Amniotic stem cell (primary cell): Measurements from ENCODE around the gene ERC2.
"Not testable (repeated sequence)": the region's sequence is repeated elsewhere in the genome, so short reads cannot be mapped to it uniquely, and the experiment has no call there.

Experiments
- DNase-seq: peaks from one replicate; lab custom pipeline; 2025; lab: John Stamatoyannopoulos, UW

Gene ERC2

DNA sequence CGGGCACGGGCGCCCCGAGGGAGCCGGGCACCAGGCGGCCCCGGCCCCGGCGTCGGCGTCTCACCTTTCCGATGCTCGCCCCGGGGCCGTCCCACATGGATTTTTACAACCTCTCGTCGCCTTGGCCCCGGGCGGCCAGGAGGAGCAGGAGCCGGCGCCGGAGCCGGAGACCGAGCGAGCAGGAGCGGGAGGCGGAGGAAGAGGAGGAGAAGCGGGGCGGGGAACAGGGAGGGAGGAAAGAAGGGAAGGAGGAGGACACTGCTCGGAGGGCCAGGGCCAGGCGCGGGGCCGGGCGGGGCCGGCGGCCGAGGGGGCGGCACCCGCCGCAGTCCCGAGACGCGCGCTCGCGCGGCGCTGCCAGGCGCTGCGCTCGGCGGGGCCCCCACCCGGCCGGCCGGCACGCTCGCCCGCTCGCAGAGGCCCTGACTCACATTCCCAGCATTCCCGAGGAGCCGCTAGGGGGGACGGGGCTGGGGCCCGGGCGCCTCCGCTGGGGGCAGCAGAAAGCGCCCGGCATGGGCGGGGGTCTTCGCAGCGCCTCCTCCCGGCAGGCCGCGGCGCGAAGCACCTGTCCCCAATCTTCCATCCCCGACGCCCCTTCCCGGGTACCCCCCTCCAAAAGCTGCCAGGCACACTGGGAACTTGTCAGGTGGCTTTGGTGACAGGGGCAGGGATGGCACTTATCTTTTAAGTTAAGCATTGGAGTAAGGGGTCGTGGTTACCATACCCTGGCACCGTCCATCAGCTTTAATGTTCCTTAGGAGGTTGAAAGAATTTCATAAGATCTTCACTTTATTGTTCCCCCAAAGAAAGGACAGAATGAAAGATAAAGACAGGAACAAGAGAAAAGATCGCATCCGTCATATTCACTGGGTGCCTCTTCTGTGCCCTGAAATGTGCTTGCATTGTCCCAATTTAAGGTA lies at the start of gene ERC2:
Gene ERC2, minus strand, starts transcription at position 284 of the 923 bp plus-strand sequence.
- no peak for DNase-seq

DNA sequence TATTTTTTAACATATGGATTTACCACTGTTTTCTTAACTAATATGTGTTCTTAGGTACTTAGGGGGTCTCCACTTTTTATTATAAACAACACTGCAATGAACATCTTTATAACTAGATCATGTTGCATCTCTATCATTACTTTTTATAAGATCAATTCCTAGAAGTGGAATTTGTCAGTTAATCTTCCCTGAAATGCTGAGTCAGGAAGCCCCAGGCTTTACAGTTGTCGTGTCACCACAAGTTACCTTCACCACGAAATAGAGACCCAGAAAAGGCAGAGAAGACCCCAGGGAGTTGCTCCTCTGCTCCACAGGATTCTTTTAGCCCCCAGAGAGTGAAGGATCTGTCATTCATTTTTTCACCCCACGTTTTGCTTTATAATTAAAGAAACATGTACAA lies 34.5 kb upstream of the ERC2 start:
- no peak for DNase-seq

DNA sequence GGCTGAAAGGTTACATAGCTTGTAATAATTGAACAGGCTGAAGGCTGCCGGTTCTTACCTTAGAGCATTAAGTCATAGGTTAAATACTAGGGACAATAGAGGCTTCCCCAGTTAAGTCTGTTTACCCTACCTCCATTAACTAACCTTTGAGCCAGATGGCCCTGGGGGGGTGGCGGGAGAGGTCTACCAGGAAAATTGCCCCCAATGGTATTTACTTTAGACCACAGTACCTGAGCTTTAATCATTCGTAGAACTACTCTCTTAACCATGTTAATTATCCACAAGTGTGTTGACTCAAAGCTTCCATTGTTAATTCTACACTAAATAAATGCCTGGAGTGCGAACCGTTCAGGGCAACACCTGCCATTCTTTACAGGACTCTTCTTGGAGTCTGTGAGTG lies 28.1 kb upstream of the ERC2 start:
- not testable (repeated sequence) for DNase-seq

DNA sequence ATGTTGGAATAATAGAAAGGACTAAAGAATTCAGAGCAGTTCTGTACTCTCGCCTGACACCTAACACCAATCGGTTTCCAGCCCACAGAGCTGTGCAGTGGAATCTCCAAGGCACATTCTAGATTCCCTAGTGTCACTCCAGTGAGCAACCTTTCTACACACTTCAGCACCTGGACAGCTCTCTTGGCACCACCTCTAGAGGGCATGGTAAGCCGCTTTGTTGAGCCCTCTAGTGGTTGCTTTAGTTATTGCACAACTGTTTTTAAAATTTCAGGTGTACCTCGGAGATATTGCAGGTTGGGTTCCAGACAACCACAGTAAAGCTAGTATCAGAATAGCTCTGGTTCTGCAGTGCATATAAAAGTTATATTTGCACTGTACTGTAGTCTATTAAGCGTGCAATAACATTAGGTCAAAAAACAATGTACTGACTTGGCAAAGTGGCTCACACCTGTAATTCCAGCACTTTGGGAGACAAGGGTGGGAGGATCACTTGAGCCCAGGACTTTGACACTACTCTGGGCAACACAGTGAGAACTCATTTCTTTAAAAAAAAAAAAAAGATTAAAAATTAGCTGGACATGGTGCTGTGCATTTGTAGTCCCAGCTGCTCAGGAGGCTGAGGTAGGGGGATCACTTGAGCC lies 26.5 kb upstream of the ERC2 start:
- DNase-seq, result peak; percentile 13

DNA sequence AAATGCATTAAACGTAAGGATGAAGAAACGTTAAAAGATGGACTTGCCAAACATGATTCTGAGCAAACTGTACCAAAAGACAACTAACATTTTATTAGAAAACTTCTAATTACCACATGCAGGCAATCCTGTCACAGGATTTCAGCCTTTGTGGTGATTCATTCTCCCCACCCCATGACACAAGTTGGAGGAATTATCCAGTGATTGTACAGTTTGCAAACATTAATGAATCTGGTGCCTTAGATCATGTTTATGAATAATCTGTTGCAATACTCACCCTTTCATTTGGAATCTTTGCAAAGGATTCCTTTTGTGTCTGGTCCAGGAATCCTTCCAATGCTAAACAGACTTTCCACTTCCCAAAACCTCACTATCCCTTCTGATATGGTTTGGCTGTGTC lies 23.3 kb upstream of the ERC2 start:
- no peak for DNase-seq

DNA sequence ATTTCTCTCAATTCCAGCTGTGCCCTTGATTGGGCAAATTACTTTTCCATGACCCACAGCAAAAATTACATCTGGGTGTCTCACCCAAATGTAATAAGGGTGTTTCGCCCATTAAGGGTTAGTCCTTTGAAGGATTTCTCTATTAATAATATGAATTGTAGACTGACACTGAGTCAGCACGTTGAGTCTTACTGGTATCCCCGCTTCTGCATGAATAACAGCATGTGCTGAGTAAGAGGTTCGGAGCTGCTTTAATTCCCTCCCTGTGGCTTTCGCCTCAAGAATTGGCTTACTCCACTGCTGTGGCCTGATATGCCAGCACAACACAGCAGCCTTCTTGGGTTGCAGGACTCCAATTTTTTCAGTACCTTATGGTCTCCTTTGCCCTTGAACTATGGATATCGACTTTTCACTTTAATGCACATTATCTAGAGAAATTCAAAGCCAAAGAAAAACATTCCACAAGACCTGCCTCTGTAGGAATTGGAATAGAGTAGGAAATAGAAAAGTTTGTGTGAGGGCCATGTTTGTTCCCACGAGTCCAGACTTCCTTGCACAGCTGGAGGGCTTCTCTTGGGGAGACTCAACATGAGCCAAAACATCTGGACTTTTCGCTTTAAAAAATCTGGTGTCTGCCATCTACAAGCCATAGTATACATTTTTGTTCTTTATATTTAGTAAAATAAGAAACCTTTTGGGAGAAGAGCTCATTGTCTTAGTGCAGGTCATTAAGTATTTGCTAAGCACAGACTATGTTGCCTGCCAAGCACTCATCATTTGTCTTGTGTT lies 20.7 kb upstream of the ERC2 start:
- DNase-seq, result no peak

DNA sequence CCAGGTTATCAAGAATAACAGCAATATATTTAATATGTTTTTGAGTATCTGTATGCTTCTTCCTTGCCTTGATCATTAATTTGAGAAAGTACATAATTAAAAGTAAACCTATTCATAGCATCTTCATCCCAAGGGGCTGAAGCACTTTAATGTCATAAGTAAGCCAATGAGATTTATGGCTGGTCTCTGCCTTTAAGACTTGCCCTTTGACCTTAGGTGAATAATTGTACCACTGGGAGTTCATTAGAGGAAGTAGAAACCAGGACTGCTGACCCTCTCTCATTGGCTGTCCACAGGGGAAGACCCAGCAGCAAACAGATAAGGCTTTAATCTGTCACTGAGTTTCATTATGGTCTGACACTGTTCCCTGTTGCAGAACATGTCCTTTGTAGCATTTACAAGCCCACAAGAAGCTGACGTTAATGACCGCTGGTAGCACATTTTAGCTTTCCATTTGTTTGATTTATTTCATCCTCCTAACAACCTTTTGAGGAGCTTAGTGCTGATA lies 16.3 kb upstream of the ERC2 start:
- DNase-seq, result no peak

DNA sequence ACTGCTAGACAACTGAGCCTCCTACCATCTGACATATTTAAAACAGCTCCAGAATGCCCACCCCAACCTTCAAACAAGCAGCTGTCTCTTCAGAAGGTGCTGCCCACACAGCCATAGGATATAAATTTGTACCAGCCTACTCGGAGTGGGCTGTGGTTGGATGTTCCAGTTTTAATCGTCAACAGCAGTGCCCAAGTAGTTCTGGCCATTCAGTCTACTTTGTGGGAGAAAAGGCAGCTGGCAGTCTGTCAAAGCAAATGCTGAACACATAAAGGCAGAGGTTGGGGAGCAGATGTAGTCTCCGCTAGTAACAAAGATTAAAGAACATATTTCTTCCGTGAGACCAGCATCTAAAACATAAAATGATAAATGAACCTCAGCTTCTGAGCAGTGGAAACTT lies 15.9 kb upstream of the ERC2 start:
- DNase-seq, result no peak

DNA sequence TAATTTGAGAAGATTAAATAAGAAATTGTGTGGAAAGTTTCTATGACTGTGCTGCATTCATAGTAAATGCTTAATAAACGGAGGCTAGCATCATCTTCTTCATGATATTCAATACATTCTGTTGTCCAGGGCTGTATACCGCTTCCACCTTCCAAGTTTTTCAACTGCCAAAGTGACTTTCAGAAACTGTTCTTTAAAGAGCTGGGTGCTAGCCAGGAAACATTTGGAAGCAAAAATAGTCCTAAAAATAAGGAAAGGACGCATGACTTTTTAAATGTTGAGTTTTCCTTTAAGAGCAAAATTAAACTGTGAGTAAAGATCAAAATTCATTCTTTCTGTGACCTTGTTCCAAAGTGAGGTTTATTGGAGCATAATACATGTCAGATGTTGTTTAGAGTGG lies 9.4 kb upstream of the ERC2 start:
- DNase-seq, result no peak

DNA sequence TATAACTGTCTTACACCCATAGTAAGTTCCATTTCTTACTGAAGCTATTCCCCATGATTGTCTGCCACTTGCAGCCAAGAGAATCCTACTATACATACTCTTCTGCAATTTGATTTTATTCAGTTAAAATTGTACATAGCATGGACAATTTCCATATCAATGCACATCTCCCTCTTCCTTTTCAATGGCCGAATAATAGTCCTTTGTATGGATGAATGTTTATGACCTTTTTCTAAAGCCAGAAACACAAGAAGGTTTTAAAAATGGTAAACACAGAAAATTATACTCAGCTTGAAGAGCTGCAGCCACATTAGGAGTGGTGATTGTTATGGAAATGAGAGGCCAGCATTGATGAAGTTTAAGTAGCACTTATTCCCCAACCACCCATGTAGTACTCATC lies 8.5 kb upstream of the ERC2 start:
- DNase-seq, result no peak

DNA sequence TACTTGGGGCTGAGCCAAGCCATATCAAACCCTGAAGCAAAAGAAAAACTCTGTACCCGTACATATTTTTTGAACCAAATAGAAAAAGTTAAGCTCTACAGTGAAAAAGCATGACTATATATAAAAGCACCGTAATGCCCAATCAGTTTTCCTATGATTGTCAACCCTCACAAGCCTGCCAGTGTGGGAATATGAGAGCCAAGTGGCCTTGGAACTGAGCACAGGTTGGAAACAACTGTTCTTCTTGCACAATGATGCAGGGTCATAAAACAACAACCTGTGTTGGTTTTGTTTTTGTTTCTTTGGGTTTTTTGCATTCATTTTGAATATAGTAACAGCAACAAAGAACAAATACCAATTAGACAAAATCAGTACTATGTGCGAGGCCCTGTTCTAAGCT lies 3.5 kb upstream of the ERC2 start:
- DNase-seq, result no peak

DNA sequence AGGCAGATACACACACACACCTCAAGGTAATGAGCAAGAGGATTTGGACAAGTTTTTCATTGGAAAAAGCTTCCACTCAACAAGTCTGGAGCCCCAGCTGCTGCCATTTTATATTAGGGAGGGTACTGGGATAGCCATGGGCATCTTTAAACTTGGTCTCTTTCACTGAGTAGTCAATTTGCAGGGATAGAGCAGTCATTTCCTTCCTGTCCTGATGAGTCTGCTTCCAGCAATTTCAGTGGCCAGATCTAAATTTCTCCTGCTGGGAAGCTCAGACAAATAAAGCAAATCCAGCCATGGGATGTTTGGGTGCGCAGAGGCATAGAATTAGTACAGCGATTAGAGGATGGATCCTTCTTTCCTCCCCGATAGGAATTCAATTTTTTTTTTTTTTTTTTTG lies 874 bp upstream of the ERC2 start:
- DNase-seq, result no peak

DNA sequence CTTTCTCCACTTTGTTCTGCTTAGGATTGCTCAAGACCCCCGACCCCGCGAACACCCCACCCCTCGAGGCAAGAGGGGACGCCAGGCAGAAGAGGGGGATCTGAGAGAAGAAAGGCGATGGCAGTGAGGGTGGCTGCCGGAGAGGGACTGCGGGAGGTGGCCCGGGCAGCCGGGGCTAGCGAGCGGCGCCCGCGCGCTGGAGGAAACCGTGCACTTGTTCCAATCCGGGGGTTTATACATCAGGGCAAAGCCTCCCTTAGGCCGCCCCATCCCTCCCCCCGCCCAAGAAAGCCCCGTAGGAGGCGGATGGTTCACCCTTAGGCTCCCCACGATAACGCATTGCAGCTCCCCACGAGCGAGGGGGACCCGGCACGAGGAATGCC lies 475 bp downstream of the ERC2 start:
- no peak for DNase-seq

DNA sequence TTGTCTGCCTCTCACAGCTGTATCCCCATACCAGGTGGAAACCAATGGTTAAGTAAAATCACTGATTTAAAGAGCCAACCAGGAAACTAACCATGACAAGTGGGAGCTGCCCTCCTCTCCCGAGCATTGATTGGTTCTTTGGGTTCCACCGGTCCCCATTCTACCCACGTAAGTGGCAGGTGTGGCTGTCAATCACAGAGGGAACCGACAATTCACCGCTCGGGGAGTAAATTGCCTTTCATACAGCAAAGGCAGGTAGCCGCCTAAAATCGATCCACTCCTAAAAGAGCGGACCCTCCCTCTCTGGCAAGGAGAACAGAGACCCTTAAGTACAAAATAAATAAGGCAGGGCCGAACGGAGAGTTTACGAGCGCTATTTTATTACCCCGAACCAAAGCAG lies 1.2 kb downstream of the ERC2 start:
- no peak for DNase-seq

DNA sequence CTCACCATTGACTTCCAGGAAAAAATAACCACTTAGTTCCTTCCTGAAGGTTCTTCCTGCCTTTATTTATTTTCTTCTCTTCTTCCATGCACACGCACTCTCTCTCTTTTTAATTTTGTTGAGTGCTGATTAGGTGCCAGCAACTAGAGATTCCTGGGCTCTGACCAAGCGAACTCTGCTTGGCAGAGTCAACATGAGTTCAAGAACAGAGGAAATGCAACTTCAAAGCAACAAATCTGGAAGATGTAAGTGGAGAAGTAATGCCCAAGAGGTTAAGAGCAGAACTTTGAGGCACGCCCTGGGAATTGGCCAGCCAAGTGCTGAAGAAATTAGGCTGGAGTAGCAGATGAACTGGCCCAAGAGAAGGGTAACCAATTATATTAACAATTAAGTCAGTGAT lies 8.5 kb downstream of the ERC2 start:
- DNase-seq, result no peak

DNA sequence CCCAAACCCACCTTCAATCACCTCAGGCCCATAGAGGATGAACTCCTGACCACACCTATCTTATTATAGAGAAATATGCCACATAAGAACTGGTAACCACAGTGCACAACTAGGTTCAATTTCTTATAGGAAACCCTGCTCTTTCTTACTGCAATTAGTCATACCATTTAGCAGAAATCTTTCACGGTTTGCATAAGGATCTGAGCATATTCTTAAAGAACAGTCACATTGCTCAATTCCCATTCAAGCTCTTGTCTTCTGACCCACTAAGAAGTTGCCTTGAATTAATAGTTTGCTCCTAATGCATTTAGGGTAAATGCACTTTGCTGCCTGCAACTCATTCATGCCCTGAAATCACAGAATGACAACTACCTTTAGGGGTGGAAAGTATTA lies 9.2 kb downstream of the ERC2 start:
- DNase-seq, result no peak

DNA sequence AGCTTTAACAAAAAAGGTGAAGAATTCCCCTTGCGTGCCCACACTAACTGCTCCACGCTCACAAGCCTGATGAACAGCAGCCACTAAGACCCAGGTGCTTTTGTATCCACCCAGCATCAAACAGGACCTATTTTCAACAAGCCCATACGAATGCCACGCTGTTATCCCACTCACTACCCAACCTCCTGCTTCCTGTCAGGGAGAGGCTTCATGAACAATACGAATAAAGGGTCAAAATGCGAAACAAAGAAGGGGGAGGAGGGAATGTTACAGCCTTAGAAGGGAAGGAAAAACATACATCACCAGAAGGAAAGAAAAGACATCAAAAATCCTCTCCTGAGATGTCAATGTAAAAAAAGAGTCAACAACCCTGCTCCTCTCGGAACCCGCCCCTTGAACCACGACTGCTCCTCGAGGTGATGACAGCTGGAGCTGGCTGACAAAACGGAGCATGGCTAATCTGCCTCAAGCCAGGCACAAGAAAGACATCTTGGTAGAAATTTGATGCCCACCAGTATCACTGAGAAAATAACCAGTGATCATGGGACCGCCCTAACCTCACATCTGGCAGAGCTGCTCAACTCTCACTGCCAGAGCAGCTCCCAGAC lies 9.7 kb downstream of the ERC2 start:
- DNase-seq, result no peak

DNA sequence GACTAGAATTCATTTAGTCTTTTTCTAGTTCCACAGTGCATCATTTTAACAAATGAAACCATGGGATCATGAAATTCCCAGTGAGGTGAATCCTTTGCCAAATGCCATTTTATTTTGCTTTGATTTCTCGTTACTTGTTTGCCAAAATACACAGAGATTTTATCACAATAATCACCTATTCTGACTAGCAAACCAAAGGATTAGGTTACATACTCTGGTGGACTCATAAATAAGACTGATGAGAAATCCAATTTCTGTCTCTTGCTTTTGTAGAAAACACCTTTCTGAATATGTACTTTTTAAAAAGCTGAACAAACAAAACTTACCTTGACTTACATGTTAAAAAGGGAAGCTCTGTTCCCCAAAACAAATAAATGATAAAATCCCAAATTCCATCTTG lies 12.2 kb downstream of the ERC2 start:
- no peak for DNase-seq

DNA sequence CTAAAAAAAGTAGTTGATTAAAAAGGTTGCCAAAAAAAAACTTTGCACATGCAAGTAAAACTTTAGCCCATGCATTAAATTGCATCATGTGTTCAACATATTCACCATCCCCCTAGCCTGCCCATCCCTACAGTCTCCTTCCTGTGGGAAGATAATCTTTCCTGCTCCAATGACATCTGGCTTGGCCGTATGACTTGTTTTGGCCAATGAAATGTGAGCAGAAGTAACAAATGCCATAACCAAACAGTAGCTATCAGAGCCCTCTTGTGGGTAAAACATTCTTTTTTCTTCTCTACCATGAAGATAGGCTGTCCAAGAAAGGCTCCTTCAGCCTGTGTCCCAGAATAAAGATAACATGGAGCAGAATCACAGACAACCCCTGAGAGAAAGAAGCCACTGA lies 15.3 kb downstream of the ERC2 start:
- no peak for DNase-seq

DNA sequence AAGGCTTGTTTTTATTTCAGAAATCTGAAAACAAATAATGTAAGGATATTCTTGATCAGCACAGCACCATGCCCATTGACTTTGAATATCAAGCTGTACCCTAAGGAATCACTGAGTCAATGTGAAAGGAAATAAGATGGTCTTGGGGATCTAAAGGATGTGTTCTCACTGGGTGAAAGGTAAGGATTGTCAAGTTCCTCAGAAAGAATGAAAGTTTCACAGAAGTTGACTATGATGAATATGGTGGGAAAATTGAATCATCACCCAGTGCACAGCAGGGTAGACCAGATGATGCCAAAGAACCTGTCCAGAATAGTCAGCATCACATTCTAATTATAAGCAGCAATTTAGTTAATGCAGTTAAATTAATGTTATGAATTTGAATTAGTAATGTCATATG lies 16.2 kb downstream of the ERC2 start:
- no peak for DNase-seq

DNA sequence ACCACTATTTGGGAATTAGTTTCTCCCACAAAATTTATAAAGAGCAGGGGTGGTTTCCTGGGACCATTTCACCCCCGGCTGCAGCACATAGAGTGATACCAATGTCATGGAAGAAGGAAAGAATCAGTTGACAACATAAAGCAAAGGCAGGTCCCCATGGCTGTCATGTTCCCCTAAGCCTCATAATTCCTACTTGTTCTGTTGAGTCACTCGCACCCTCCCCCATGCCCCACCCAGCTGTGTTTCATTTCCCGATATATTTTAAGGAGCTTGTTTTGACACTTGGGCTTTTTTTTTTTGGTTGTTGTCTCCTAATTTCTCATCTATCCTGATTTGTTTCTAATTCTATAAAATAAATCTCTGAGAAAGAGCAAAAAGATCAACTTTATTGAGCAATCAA lies 24.9 kb downstream of the ERC2 start:
- no peak for DNase-seq

DNA sequence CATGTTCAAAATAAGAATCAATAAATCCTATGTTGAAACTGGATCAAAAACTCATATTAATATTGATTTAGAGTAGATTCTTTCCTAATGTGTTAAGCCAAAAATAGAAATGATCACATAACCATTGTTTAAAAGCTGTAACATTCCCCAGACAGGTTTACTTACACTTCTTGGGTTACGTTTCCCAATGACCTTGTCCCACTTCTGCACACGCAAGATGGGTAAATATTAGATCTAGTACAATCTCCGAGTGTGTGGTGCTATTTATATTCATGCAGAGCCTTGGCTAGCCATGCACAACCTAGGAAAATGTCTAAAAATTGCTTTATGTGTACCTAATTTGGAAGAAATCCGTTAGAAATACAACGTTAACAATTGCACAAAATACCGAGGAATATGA lies 39.6 kb downstream of the ERC2 start:
- DNase-seq, result no peak
